ENCODE measurements around the gene LRRN2. TPM values are rescaled to one million over a fixed set of nuclear protein-coding genes. Genes with fewer than 3 reads are reported as not detected.

The LRRN2 gene
- total RNA-seq, 1 donor from 2014 or later: 2.3 TPM

- DNase-seq (no peak), ATAC-seq (no peak)
- intact Hi-C loops (cut with micrococcal nuclease): loop anchor here (5.0 kb wide), 1 partner anchor 238 kb away; no protein-coding TSS in a partner anchor
These were observed 116.1 kb downstream of the LRRN2 start for GRCh38 chr1:204569478-204569877.

DNA sequence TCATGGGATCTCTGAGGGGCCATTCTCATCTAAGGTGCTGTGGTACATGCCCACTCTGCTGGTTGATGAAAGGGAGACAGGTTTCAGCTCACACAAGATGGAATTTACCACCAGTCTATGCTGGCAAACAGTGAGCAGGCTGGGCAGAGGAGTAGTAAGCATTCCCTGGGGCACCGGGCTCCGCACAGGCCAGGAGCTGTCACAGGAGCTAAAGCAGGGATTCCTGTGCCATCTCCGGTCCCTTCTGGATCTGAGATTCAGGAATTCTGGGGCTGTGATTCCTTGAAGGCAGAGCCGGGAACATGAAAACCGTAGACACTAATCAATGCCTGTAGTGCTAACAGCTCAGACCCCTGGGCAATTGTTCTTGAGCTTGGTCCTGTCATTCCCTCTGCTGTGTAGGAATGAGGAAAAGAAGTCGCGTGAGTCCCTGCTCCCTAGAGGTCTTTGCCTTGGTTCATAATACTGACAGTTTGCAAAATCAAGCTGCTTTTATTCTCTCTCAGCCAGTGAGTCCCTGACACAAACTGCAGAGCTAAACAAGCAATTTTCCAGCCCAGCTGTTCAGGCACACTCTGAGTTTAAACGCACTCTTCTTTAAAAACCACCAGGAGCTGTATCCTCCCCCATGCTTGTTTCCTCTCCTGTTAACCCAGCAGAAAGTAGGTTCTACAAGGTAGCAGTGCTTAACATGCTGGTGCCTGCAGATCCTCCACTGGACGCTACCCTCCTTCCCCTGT lies 116.8 kb downstream of the LRRN2 start:
- DNase-seq (no peak), ATAC-seq (no peak)
- intact Hi-C loops (cut with micrococcal nuclease): loop anchor here (5.0 kb wide), 1 partner anchor 239 kb away; no protein-coding TSS in a partner anchor

Other genes starting within 250 kb of the LRRN2 start
- gene PIK3C2B, start 190.9 kb downstream of the LRRN2 start, total RNA-seq: 23.6 TPM
- 30.1 TPM for gene MDM4, start 169.3 kb downstream of the LRRN2 start, total RNA-seq
- gene NFASC, start 185.1 kb upstream of the LRRN2 start, total RNA-seq: 11.6 TPM

All from left ventricle myocardium superior (tissue), 1 donor.